Glutamatergic neuron (in vitro differentiated cells): ENCODE results near the gene TBC1D1. TPM values are rescaled to one million over a fixed set of nuclear protein-coding genes. Genes with fewer than 3 reads are reported as not detected.

Experiments used
- DNase-seq: peaks from one replicate; pipeline ENCODE4 v3.0.0; 2022
- H3K27ac Mint-ChIP-seq: one replicate; pipeline ENCODE4 v1.8.0; 2020; ENCODE audit warnings: mild to moderate bottlenecking, mixed read lengths, inconsistent platforms; ENCODE audit not compliant: unreplicated experiment
- H3K27me3 Mint-ChIP-seq: one replicate; pipeline ENCODE4 v1.8.0; 2020; ENCODE audit warnings: mild to moderate bottlenecking, moderate library complexity, mixed read lengths, inconsistent platforms; ENCODE audit not compliant: unreplicated experiment
- H3K36me3 Mint-ChIP-seq: one replicate; pipeline ENCODE4 v1.8.0; 2020; ENCODE audit warnings: mild to moderate bottlenecking, mixed read lengths, inconsistent platforms; ENCODE audit not compliant: unreplicated experiment
- H3K4me1 Mint-ChIP-seq: one replicate; pipeline ENCODE4 v1.8.0; 2020; ENCODE audit warnings: mild to moderate bottlenecking, low read depth, mixed read lengths, inconsistent platforms; ENCODE audit not compliant: unreplicated experiment
- H3K4me3 Mint-ChIP-seq: one replicate; pipeline ENCODE4 v1.8.0; 2020; ENCODE audit warnings: mild to moderate bottlenecking, mixed read lengths, inconsistent platforms; ENCODE audit not compliant: unreplicated experiment
- H3K9me3 Mint-ChIP-seq: one replicate; pipeline ENCODE4 v1.8.0; 2020; ENCODE audit warnings: mild to moderate bottlenecking, moderate library complexity, mixed read lengths, inconsistent platforms; ENCODE audit not compliant: unreplicated experiment
- CTCF ChIP-seq: fragments of 200-600 bp; sonication (generic); IDR thresholded peaks from one replicate; pipeline ENCODE4 v1.5.0; 2021; ENCODE audit not compliant: partially characterized antibody, unreplicated experiment
- total RNA-seq: library from RNA; stranded (reverse); fragmentation: NEBNext Ultra II Directional; extraction: Animal tissue kit (Norgen Biotek cat#: 25700); gene quantifications from one replicate; pipeline ENCODE4 v1.2.1, GENCODE V29; 2021; ENCODE audit not compliant: unreplicated experiment

Gene TBC1D1
- total RNA-seq, 1 donor from 2014 or later: 106 TPM

DNA sequence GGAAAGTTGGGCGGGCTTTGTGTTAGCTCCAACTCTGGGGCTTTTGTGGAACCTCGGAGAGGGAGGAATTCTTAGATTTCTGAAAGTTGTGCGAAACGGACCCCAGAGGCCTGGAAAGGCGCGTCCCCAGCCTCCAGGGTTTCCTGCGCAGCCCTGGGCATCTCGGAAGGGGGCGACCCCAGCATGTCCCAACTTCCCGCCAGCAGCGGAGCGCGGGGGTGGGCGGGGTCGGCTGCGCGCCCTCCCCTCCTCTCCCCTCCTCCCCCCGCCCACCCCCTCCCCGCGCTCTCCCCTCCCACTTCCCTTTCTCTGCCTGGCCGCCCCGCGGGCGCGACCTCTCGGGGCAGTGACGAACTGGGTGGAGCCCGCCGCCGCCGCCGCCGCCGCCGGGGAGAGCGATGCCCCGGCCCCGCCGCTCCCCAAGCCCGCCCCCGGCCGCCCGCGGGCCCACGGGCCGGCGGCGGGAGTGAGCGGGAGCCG lies 86.1 kb downstream of the TBC1D1 start:
- no peak overlapping the region for H3K27ac Mint-ChIP-seq
- peak overlapping the region; percentile 46 for H3K4me3 Mint-ChIP-seq
- H3K36me3 Mint-ChIP-seq: peaks cover under 1% of the 10 kb centered on the region
- H3K9me3 Mint-ChIP-seq: no peaks in the 10 kb centered on the region
- DNase-seq: peak; percentile 81
- TF ChIP-seq CTCF: no peak
- no peaks in the 10 kb centered on the region for H3K27me3 Mint-ChIP-seq
- H3K4me1 Mint-ChIP-seq: no peaks in the 10 kb centered on the region

GRCh38 chr4:37977471-37978247 lies 86.8 kb downstream of the TBC1D1 start:
- peak; percentile 63 for DNase-seq
- Mint-ChIP-seq H3K27me3 (no peaks in the 10 kb centered on the region), H3K36me3 (no peaks in the 10 kb centered on the region), H3K9me3 (no peaks in the 10 kb centered on the region), H3K4me1 (no peaks in the 10 kb centered on the region), H3K4me3 (peak overlapping the region; percentile 87), H3K27ac (no peak overlapping the region)
- TF ChIP-seq CTCF: peak; percentile 44

GRCh38 chr4:37978248-37978924 lies 87.5 kb downstream of the TBC1D1 start:
- peak overlapping the region; percentile 87 for H3K4me3 Mint-ChIP-seq
- TF ChIP-seq CTCF: no peak
- DNase-seq: no peak
- H3K9me3 Mint-ChIP-seq: no peaks in the 10 kb centered on the region
- no peaks in the 10 kb centered on the region for H3K36me3 Mint-ChIP-seq
- no peaks in the 10 kb centered on the region for H3K4me1 Mint-ChIP-seq
- H3K27ac Mint-ChIP-seq: peak overlapping the region; percentile 28
- H3K27me3 Mint-ChIP-seq: no peaks in the 10 kb centered on the region

DNA sequence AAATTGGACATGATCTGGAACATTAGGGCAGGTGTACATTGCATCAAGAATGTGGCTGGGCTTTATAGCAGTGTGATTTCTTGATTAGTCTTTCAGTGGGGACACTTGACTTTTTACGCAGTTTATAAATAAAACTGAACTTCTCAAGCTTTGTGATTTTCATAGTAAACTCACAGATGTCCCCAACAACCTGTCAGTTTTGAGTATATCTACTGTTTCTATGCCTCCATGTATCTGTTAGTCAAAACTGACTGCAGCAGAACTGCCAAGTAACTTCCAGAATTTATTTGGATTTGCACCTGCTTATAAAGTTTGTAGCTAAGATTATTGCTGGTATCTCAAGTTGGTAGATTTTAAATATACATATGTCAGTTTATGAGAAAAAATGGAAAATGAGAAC lies 89.4 kb downstream of the TBC1D1 start:
- H3K36me3 Mint-ChIP-seq: no peaks in the 10 kb centered on the region
- H3K9me3 Mint-ChIP-seq: no peaks in the 10 kb centered on the region
- no peaks in the 10 kb centered on the region for H3K4me1 Mint-ChIP-seq

More for the DNA sequence above, 89.4 kb downstream of the TBC1D1 start:
- TF ChIP-seq CTCF: no peak
- Mint-ChIP-seq H3K27me3 (no peaks in the 10 kb centered on the region), H3K4me3 (no peak overlapping the region), H3K27ac (no peak overlapping the region)
- no peak for DNase-seq
